OCI-LY3 (cell line): ENCODE measurements around the gene PCNP.
A peak's percentile ranks its signal among the peaks of the same experiment; 100 is the strongest.

Source experiments
- H2AFZ ChIP-seq: fragments of 200-600, 300-600 bp; shearing (Covaris generic); 2 replicates; pipeline ENCODE4 v1.6.0; 2014; ENCODE audit warnings: antibody characterized with exemption, low read depth, low read length
- H3K27ac ChIP-seq: fragments of 200-600, 300-600 bp; sonication (generic); 2 replicates; pipeline ENCODE4 v1.5.1; 2014; ENCODE audit warnings: mild to moderate bottlenecking, low read length, moderate library complexity, mixed read lengths
- H3K27me3 ChIP-seq: fragments of 200-600, 300-600 bp; sonication (generic); 2 replicates; pipeline ENCODE4 v1.6.1; 2014; ENCODE audit warnings: low read depth, low read length, mixed read lengths
- H3K36me3 ChIP-seq: fragments of 200-600, 300-600 bp; sonication (generic); replicated peaks from 2 replicates; pipeline ENCODE3; 2014; ENCODE audit warnings: low read depth, low read length, mixed read lengths
- H3K4me1 ChIP-seq: fragments of 300-600, 200-600 bp; sonication (generic); 2 replicates; pipeline ENCODE4 v1.6.1; 2014; ENCODE audit warnings: low read length, mixed read lengths
- H3K4me2 ChIP-seq: fragments of 200-600, 300-600 bp; sonication (generic); 2 replicates; pipeline ENCODE4 v1.6.1; 2014; ENCODE audit warnings: low read length, mixed read lengths
- H3K4me3 ChIP-seq: fragments of 300-600, 200-600 bp; sonication (generic); 2 replicates; pipeline ENCODE4 v1.5.1; 2014; ENCODE audit warnings: antibody characterized with exemption, mild to moderate bottlenecking, low read length, moderate library complexity
- H3K79me2 ChIP-seq: fragments of 300-600, 200-600 bp; shearing (Covaris generic); 2 replicates; pipeline ENCODE4 v1.6.1; 2014; ENCODE audit warnings: mild to moderate bottlenecking, low read length, mixed read lengths
- H3K9ac ChIP-seq: fragments of 300-600, 200-600 bp; shearing (Covaris generic); 2 replicates; pipeline ENCODE4 v1.6.0; 2014; ENCODE audit warnings: mild to moderate bottlenecking, low read length, moderate library complexity
- H3K9me3 ChIP-seq: fragments of 200-600, 300-600 bp; shearing (Covaris generic); 2 replicates; pipeline ENCODE4 v1.6.1; 2014; ENCODE audit warnings: low read length, mixed read lengths; ENCODE audit not compliant: insufficient read depth
- H4K20me1 ChIP-seq: fragments of 200-600, 300-600 bp; sonication (generic); 2 replicates; pipeline ENCODE4 v1.6.1; 2016; ENCODE audit warnings: low read length, mixed read lengths; ENCODE audit not compliant: insufficient read depth
- EZH2phosphoT487 ChIP-seq: fragments of 200-600 bp; shearing (Covaris generic); IDR thresholded peaks from 2 replicates; pipeline ENCODE4 v1.6.1; 2018; ENCODE audit warnings: antibody characterized with exemption, mixed run types, low read depth
- TF ChIP-seq, protein P1 (sequence below): fragments of 200-600, 300-600 bp; sonication (generic); IDR thresholded peaks from 2 replicates; pipeline ENCODE4 v1.5.1; 2014; ENCODE audit warnings: antibody characterized with exemption, low read length, low read depth

The PCNP gene

DNA sequence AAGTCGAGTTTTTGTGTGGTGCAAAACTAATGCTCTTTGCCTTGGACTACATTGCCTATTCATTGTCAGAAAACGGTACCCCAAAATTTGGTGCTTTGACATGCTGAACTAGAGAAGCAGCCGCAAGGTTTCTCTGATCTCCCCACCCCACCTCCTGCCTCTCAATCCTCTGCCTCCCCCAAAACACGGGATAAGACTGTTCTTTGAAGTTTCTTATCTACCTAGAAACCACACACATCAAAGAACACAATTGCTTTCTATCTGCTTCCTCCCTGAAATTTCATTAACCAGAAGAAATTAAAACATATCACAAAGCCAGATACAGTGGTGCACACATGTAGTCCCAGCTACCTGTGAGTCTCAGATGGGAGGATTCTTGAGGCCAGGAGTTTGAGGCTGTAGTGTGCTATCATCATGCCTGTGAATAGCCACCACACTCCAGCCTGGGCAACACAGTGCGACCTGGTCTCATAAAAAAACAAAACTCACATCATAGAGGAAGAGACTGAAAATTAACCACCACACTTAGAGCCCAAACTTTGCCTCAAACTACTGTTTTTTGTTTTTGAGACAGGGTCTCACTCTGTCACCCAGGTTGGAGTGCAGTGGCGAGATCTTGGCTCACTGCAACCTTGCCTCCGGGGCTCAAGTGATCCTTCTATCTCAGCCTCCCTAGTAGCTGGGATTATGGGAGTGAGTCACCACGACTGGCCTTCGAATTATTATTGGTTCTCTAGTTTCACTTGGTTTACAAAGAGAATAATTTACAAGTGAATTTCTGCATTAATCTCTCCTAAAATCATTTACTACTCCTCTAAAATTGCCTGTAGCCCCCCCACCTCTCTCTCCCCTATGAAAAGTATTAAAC lies 2.7 kb upstream of the PCNP start:
- Histone ChIP-seq H3K4me1 (peaks cover 16% of the 10 kb centered on the region), H2AFZ (no peak overlapping the region), H3K9ac (no peak overlapping the region), H3K4me2 (no peak overlapping the region), H3K27me3 (no peaks in the 10 kb centered on the region), H3K9me3 (no peaks in the 10 kb centered on the region), H4K20me1 (peaks cover 15% of the 10 kb centered on the region), H3K27ac (no peak overlapping the region), H3K36me3 (peaks cover 10% of the 10 kb centered on the region), H3K4me3 (no peak overlapping the region), H3K79me2 (peaks cover 37% of the 10 kb centered on the region)
- TF ChIP-seq EZH2phosphoT487 = no peak

DNA sequence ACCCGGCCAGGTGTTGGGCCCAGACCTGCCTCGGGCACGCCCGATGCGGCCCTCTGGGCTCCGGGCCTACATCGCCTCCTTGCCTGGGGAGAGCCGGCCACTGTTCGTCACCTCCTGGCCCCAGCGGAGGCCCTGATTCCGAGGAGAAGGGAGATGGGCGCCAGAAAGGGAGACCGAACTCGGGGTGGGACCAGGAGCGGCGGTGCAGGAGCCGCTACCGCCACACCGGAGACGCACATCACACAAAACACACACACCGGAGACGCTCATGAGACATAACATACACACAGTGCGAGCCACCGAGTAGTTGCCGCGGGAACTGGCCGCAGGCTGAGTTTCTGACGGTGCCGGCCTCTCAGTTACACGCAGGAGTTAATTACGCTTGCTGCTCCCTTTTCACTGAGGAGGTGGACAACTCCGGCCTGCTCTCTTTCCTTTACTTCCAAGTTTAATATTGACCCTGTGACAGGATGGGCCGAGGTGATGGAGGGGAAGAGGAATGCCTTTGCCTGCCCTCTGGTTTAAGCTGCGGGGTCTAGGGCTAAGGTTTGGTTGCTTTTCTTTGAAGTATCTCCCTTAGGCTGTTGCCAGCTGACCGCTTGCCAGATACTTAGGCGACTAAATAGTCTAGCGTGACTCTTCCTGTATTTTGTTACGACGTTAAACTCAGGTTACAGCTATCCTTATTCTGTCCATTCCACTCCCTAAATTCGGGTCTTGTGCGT lies 570 bp downstream of the PCNP start:
- Histone ChIP-seq H3K27ac (peak overlapping the region; percentile 67), H3K4me2 (peak overlapping the region; percentile 87), H3K9ac (peak overlapping the region; percentile 94), H3K27me3 (no peaks in the 10 kb centered on the region), H2AFZ (peak overlapping the region; percentile 65), H3K79me2 (peaks cover 56% of the 10 kb centered on the region), H4K20me1 (peaks cover 41% of the 10 kb centered on the region), H3K4me3 (peak overlapping the region; percentile 95), H3K36me3 (peaks cover 10% of the 10 kb centered on the region), H3K4me1 (peaks cover 29% of the 10 kb centered on the region), H3K9me3 (no peaks in the 10 kb centered on the region)
- TF ChIP-seq, protein P1, sequence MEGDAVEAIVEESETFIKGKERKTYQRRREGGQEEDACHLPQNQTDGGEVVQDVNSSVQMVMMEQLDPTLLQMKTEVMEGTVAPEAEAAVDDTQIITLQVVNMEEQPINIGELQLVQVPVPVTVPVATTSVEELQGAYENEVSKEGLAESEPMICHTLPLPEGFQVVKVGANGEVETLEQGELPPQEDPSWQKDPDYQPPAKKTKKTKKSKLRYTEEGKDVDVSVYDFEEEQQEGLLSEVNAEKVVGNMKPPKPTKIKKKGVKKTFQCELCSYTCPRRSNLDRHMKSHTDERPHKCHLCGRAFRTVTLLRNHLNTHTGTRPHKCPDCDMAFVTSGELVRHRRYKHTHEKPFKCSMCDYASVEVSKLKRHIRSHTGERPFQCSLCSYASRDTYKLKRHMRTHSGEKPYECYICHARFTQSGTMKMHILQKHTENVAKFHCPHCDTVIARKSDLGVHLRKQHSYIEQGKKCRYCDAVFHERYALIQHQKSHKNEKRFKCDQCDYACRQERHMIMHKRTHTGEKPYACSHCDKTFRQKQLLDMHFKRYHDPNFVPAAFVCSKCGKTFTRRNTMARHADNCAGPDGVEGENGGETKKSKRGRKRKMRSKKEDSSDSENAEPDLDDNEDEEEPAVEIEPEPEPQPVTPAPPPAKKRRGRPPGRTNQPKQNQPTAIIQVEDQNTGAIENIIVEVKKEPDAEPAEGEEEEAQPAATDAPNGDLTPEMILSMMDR = no peak
- no peak for TF ChIP-seq EZH2phosphoT487

DNA sequence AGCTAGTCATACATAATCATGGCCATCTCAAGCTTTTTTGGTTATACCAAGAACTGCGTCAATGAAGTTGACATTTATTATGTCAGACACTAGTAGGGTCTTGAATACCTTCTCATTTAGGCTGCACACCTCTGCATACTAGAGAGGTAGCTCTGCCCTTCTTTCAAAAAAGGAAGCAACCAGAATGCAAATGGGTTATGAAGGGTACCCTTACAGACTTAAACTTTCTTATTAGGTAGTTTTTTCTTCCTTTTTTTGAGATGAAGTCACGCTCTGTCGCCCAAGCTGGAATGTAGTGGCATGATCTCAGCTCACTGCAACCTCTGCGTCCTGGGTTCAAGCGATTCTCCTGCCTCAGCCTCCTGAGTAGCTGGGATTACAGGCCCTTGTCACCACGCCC lies 3.3 kb downstream of the PCNP start:
- Histone ChIP-seq H4K20me1 (peaks cover 44% of the 10 kb centered on the region), H3K4me1 (peaks cover 29% of the 10 kb centered on the region), H2AFZ (no peak overlapping the region), H3K36me3 (peaks cover 19% of the 10 kb centered on the region), H3K79me2 (peaks cover 83% of the 10 kb centered on the region), H3K4me3 (no peak overlapping the region), H3K9ac (no peak overlapping the region), H3K9me3 (no peaks in the 10 kb centered on the region), H3K4me2 (peak overlapping the region; percentile 36), H3K27ac (peak overlapping the region; percentile 21), H3K27me3 (no peaks in the 10 kb centered on the region)
- TF ChIP-seq, protein P1 = no peak
- TF ChIP-seq EZH2phosphoT487 = no peak

DNA sequence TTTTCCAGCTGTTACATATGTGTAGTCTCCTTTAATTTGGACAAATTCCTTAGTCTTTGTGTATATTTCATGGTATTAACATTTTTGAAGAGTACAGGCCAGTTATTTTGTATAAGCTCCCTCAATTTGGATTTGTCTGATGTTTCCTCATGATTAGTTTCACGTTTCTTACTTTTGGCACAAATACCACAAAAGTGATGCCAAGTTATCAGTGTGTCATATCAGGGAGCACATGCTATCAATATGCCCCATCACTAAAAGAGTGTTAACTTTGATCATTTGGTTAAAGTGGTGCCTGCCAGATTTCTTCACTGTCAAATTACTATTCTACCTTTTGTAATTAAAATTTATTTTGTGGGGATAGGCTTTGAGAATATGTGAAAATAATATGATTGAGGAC lies 14.6 kb downstream of the PCNP start:
- Histone ChIP-seq H3K4me1 (no peaks in the 10 kb centered on the region), H2AFZ (no peak overlapping the region), H3K36me3 (peaks cover 48% of the 10 kb centered on the region), H3K9ac (no peak overlapping the region), H3K27me3 (no peaks in the 10 kb centered on the region), H3K4me2 (no peak overlapping the region), H4K20me1 (peaks cover 5% of the 10 kb centered on the region; the same call in 1 of the 2 replicates), H3K4me3 (no peak overlapping the region), H3K79me2 (peaks cover 46% of the 10 kb centered on the region), H3K27ac (no peak overlapping the region), H3K9me3 (no peaks in the 10 kb centered on the region)
- no peak for TF ChIP-seq EZH2phosphoT487
- TF ChIP-seq, protein P1 = no peak
